ENCODE measurements around the gene CLEC19A. TPM values are rescaled to one million over a fixed set of nuclear protein-coding genes. Genes with fewer than 3 reads are reported as not detected.
A peak's percentile ranks its signal among the peaks of the same experiment; 100 is the strongest.

The CLEC19A gene
- total RNA-seq, 2 donors from 2014 or later = not detected

GRCh38 chr16:19282101-19282500 is 3.4 kb upstream of the CLEC19A start:
- intact Hi-C loops (cut with DNase I, micrococcal nuclease) = no loop called here
- no peak for ATAC-seq

GRCh38 chr16:19283637-19284036 is 1.9 kb upstream of the CLEC19A start:
- intact Hi-C loops (cut with DNase I, micrococcal nuclease) = no loop called here
- ATAC-seq (no peak), DNase-seq (no peak)

More at GRCh38 chr16:19282101-19282500, 3.4 kb upstream of the CLEC19A start:
- DNase-seq = no peak

- ATAC-seq = peak; percentile 44
- peak in 1 of 2 donors; percentile 40 for DNase-seq
- intact Hi-C loops (cut with DNase I, micrococcal nuclease) = no loop called here
Measured at GRCh38 chr16:19284207-19284606, 1.3 kb upstream of the CLEC19A start.

- DNase-seq (no peak), ATAC-seq (no peak)
- intact Hi-C loops (cut with DNase I, micrococcal nuclease) = no loop called here
Measured at GRCh38 chr16:19286827-19287226, 1.3 kb downstream of the CLEC19A start.

- no peak for ATAC-seq
- intact Hi-C loops (cut with DNase I, micrococcal nuclease) = no loop called here
- DNase-seq = no peak
Measured at GRCh38 chr16:19287241-19287640, 1.7 kb downstream of the CLEC19A start.

GRCh38 chr16:19288872-19289799 is 3.6 kb downstream of the CLEC19A start:
- no peak for ATAC-seq
- no peak for DNase-seq
- intact Hi-C loops (cut with DNase I, micrococcal nuclease) = no loop called here

- DNase-seq (no peak), ATAC-seq (no peak)
- intact Hi-C loops (cut with DNase I, micrococcal nuclease) = no loop called here
Measured at GRCh38 chr16:19289811-19290485, 4.4 kb downstream of the CLEC19A start.

GRCh38 chr16:19290860-19291259 is 5.3 kb downstream of the CLEC19A start:
- no peak for ATAC-seq
- intact Hi-C loops (cut with DNase I, micrococcal nuclease) = no loop called here
- no peak for DNase-seq

- intact Hi-C loops (cut with DNase I, micrococcal nuclease) = no loop called here
- ATAC-seq (no peak), DNase-seq (no peak)
Measured at GRCh38 chr16:19291475-19291874, 5.9 kb downstream of the CLEC19A start.

- intact Hi-C loops (cut with DNase I, micrococcal nuclease) = no loop called here
- no peak for DNase-seq
- no peak for ATAC-seq
Measured at GRCh38 chr16:19292186-19292585, 6.7 kb downstream of the CLEC19A start.

GRCh38 chr16:19294156-19294649 is 8.7 kb downstream of the CLEC19A start:
- DNase-seq (peak; percentile 29 to 52), ATAC-seq (no peak)
- intact Hi-C loops (cut with DNase I, micrococcal nuclease) = no loop called here

GRCh38 chr16:19295393-19295792 is 9.9 kb downstream of the CLEC19A start:
- DNase-seq (no peak), ATAC-seq (no peak)
- intact Hi-C loops (cut with DNase I, micrococcal nuclease) = no loop called here

GRCh38 chr16:19297454-19297853 is 11.9 kb downstream of the CLEC19A start:
- ATAC-seq = no peak
- intact Hi-C loops (cut with DNase I, micrococcal nuclease) = no loop called here
- no peak for DNase-seq

- ATAC-seq (no peak), DNase-seq (no peak)
- intact Hi-C loops (cut with DNase I, micrococcal nuclease) = no loop called here
Measured at GRCh38 chr16:19299565-19299964, 14.0 kb downstream of the CLEC19A start.

GRCh38 chr16:19301931-19302330 is 16.4 kb downstream of the CLEC19A start:
- no peak for ATAC-seq
- intact Hi-C loops (cut with DNase I, micrococcal nuclease) = no loop called here
- no peak for DNase-seq

- no peak for DNase-seq
- intact Hi-C loops (cut with DNase I, micrococcal nuclease) = loop anchor here in 1 of 2 donors (5.0 kb wide), 1 partner anchor 47 kb away; no protein-coding TSS in a partner anchor
- ATAC-seq = no peak
Measured at GRCh38 chr16:19304750-19305149, 19.2 kb downstream of the CLEC19A start.

GRCh38 chr16:19305443-19305842 is 19.9 kb downstream of the CLEC19A start:
- no peak for DNase-seq
- intact Hi-C loops (cut with DNase I, micrococcal nuclease) = loop anchor here in 1 of 2 donors (5.0 kb wide), 1 partner anchor 48 kb away; no protein-coding TSS in a partner anchor
- no peak for ATAC-seq

GRCh38 chr16:19307587-19308241 is 22.2 kb downstream of the CLEC19A start:
- intact Hi-C loops (cut with DNase I, micrococcal nuclease) = loop anchor here in 1 of 2 donors (5.0 kb wide), 1 partner anchor 50 kb away; no protein-coding TSS in a partner anchor
- no peak for ATAC-seq
- no peak for DNase-seq

- ATAC-seq (no peak), DNase-seq (no peak)
- intact Hi-C loops (cut with DNase I, micrococcal nuclease) = loop anchor here in 1 of 2 donors (5.0 kb wide), 1 partner anchor 51 kb away; no protein-coding TSS in a partner anchor
Measured at GRCh38 chr16:19308392-19308791, 22.9 kb downstream of the CLEC19A start.

Data from left colon (tissue), 2 donors.